ENCODE results near the gene CTBS.

CTBS gene

DNA sequence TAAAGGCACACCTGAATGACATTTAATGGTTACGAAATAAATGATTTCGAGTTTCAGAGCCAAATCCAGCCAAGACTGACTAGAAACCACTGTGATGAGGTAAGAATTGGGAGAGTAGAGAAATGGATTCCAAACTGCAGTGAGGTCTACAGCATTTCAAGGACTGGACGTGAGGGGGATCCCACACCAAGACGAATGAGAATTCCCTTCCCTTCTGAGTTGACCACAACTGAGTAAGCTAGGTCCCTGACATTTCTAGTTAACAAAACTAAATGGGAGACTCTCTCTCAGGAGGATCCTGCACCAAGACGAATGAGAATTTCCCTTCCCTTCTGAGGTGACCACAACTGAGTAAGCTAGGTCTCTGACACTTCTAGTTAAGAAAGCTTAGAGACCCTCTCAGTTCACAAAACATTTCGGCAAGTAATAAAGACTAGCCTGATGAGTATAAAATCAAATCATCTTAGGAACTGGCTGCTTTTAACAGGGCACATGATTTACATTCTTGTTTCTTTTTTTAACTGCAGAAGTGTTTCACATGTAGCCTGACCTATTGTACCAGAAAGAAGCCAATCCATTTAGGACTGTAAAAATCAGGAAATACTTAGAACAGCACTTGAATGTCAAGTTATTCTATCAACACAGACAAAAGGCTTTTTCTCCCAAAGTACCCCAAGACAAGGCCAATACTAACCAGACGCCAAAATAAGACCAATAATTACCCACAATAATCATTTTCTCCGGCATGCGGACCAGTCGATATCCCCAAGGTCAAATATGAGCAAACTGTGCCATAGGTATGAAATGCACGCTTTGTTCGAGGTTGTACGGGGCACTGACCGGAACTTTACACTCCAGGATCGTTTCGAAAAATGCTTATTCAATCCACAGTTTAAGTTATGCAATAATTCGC lies 69.4 kb downstream of the CTBS start:
- TF ChIP-seq, protein P1, sequence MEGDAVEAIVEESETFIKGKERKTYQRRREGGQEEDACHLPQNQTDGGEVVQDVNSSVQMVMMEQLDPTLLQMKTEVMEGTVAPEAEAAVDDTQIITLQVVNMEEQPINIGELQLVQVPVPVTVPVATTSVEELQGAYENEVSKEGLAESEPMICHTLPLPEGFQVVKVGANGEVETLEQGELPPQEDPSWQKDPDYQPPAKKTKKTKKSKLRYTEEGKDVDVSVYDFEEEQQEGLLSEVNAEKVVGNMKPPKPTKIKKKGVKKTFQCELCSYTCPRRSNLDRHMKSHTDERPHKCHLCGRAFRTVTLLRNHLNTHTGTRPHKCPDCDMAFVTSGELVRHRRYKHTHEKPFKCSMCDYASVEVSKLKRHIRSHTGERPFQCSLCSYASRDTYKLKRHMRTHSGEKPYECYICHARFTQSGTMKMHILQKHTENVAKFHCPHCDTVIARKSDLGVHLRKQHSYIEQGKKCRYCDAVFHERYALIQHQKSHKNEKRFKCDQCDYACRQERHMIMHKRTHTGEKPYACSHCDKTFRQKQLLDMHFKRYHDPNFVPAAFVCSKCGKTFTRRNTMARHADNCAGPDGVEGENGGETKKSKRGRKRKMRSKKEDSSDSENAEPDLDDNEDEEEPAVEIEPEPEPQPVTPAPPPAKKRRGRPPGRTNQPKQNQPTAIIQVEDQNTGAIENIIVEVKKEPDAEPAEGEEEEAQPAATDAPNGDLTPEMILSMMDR (IDR thresholded peaks at IDR 0.05; ENCODE audit: low read depth, low read length) = no peak
- TF ChIP-seq, protein P2, sequence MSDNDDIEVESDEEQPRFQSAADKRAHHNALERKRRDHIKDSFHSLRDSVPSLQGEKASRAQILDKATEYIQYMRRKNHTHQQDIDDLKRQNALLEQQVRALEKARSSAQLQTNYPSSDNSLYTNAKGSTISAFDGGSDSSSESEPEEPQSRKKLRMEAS (IDR thresholded peaks at IDR 0.05; ENCODE audit: low read depth, low read length) = peak; percentile 24; the same call in 1 of the 2 replicates
- no peak for TF ChIP-seq POLR2A (IDR thresholded peaks at IDR 0.05; ENCODE audit: extremely low read depth, insufficient read length)
- TF ChIP-seq MYC (IDR thresholded peaks at IDR 0.05; ENCODE audit: low read depth, low read length) = peak; percentile 20; the same call in 1 of the 2 replicates
- peak; percentile 48 for DNase-seq (ENCODE audit: low read depth)

DNA sequence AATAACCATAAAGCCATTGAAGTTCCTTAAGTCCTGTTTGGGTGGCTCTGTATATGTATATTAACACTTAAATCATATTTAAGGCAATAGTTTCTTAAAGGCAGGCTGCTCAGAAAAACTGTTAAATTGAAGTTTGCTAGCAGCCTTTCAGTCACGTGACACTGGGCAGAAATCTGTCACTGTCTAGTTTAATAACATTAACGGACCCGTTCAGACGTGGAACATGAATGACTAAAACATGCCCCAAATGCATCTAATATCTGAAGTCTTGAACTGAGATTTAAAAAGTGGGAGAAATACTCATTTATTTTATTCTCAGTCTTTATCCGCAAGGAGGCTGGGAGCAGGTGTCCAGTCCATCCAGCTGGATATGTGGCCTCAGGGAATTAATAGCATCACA lies 71.3 kb downstream of the CTBS start:
- H3K4me3 ChIP-seq (ENCODE audit: low read depth, low read length) = peak overlapping the region; percentile 18
- no peak for TF ChIP-seq MYC (IDR thresholded peaks at IDR 0.05; ENCODE audit: low read depth, low read length)
- TF ChIP-seq, protein P1 (IDR thresholded peaks at IDR 0.05; ENCODE audit: low read depth, low read length) = no peak
- TF ChIP-seq, protein P2 (IDR thresholded peaks at IDR 0.05; ENCODE audit: low read depth, low read length) = no peak
- no peak for TF ChIP-seq POLR2A (IDR thresholded peaks at IDR 0.05; ENCODE audit: extremely low read depth, insufficient read length)

More for the DNA sequence above, 69.4 kb downstream of the CTBS start:
- peak overlapping the region; percentile 96 for H3K4me3 ChIP-seq (ENCODE audit: low read depth, low read length)

More for the DNA sequence above, 71.3 kb downstream of the CTBS start:
- DNase-seq (ENCODE audit: low read depth) = no peak

Measured in NB4 (cell line).